Mesenchymal stem cell (in vitro differentiated cells and primary cell): ENCODE data around the gene HPD.
A peak's percentile ranks its signal among the peaks of the same experiment; 100 is the strongest.

Experiments used
- DNase-seq: peaks from one replicate; pipeline ENCODE4 v3.0.0-alpha.2; 2013
- H2AFZ ChIP-seq: one replicate; pipeline ENCODE4 v1.6.1; 2013; ENCODE audit warnings: low read depth, mild to moderate bottlenecking, control low read depth, inconsistent platforms, low read length, moderate library complexity
- H2AK5ac ChIP-seq: 2 replicates; pipeline ENCODE4 v1.6.1; 2013; ENCODE audit warnings: low read length, moderate library complexity, mild to moderate bottlenecking, inconsistent platforms; ENCODE audit not compliant: severe bottlenecking
- H2BK120ac ChIP-seq: one replicate; pipeline ENCODE4 v1.6.1; 2013; ENCODE audit warnings: low read depth, mild to moderate bottlenecking, inconsistent platforms, low read length, moderate library complexity
- H2BK12ac ChIP-seq, 2 experiments: one replicate each; pipeline ENCODE4 v1.6.1; 2013; ENCODE audit warnings: inconsistent platforms in 2 of 2, low read length in 2 of 2, mild to moderate bottlenecking in 2 of 2, moderate library complexity in 2 of 2, control low read depth in 1 of 2
- H2BK15ac ChIP-seq: one replicate; pipeline ENCODE4 v1.6.1; 2013; ENCODE audit warnings: mild to moderate bottlenecking, low read depth, inconsistent platforms; ENCODE audit not compliant: poor library complexity, severe bottlenecking
- H2BK5ac ChIP-seq: 2 replicates; pipeline ENCODE4 v1.6.1; 2013; ENCODE audit warnings: low read depth, mild to moderate bottlenecking, low read length, control low read depth, inconsistent platforms; ENCODE audit not compliant: poor library complexity, severe bottlenecking
- H3K14ac ChIP-seq, 2 experiments: one replicate each; pipeline ENCODE4 v1.6.1; 2013; ENCODE audit warnings: inconsistent platforms in 2 of 2, low read length in 2 of 2, control low read depth in 1 of 2, mild to moderate bottlenecking in 1 of 2, moderate library complexity in 1 of 2
- H3K18ac ChIP-seq, 2 experiments: one replicate each; pipeline ENCODE4 v1.6.1; 2013; ENCODE audit warnings: inconsistent platforms in 2 of 2, low read length in 2 of 2, control low read depth in 1 of 2, low read depth in 1 of 2, mild to moderate bottlenecking in 1 of 2
- H3K23ac ChIP-seq, 2 experiments: one replicate each; pipeline ENCODE4 v1.6.1; 2013; ENCODE audit warnings: inconsistent platforms in 2 of 2, low read length in 2 of 2, mild to moderate bottlenecking in 2 of 2, moderate library complexity in 2 of 2, control low read depth in 1 of 2
- H3K27ac ChIP-seq: 2 replicates; pipeline ENCODE4 v1.5.1; 2013; ENCODE audit warnings: mild to moderate bottlenecking, moderate library complexity, low read length, control low read depth, inconsistent platforms; ENCODE audit not compliant: poor library complexity, severe bottlenecking
- H3K27me3 ChIP-seq, 2 experiments: 2 replicates each; pipeline versions ENCODE4 v1.6.1 to v1.7.0; 2013; ENCODE audit warnings: low read length in 2 of 2, mild to moderate bottlenecking in 2 of 2, moderate library complexity in 2 of 2, control low read depth in 1 of 2, inconsistent platforms in 1 of 2; ENCODE audit not compliant: control insufficient read depth in 1 of 2, insufficient read depth in 1 of 2
- H3K36me3 ChIP-seq, 2 experiments: 2 replicates each; pipeline versions ENCODE4 v1.6.1 to v1.7.0; 2013; ENCODE audit warnings: low read length in 2 of 2, control low read depth in 1 of 2, inconsistent platforms in 1 of 2, low read depth in 1 of 2, mild to moderate bottlenecking in 1 of 2; ENCODE audit not compliant: insufficient read depth in 2 of 2, control insufficient read depth in 1 of 2
- H3K4ac ChIP-seq, 2 experiments: one replicate each; pipeline ENCODE4 v1.6.1; 2013; ENCODE audit warnings: inconsistent platforms in 2 of 2, low read length in 2 of 2, mild to moderate bottlenecking in 2 of 2, moderate library complexity in 2 of 2, control low read depth in 1 of 2, low read depth in 1 of 2
- H3K4me1 ChIP-seq: 2 replicates; pipeline ENCODE4 v1.6.1; 2013; ENCODE audit warnings: low read depth, low read length, control low read depth; ENCODE audit not compliant: control insufficient read depth, insufficient read depth
- H3K4me2 ChIP-seq: 2 replicates; pipeline ENCODE4 v1.6.1; 2013; ENCODE audit warnings: low read length, mild to moderate bottlenecking, inconsistent platforms; ENCODE audit not compliant: poor library complexity, severe bottlenecking
- H3K4me3 ChIP-seq, 2 experiments: 2 replicates each; pipeline versions ENCODE4 v1.5.1 to v1.7.0; 2013; ENCODE audit warnings: low read length in 2 of 2, mild to moderate bottlenecking in 2 of 2, control low read depth in 1 of 2, low read depth in 1 of 2; ENCODE audit not compliant: insufficient read depth in 1 of 2
- H3K79me1 ChIP-seq: replicated peaks from 2 replicates; pipeline ENCODE4 v1.6.1; 2013; ENCODE audit warnings: mild to moderate bottlenecking, control low read depth, low read length, inconsistent platforms; ENCODE audit not compliant: poor library complexity, severe bottlenecking
- H3K9ac ChIP-seq: 2 replicates; pipeline ENCODE4 v1.7.0; 2013; ENCODE audit warnings: mild to moderate bottlenecking, low read length, moderate library complexity
- H3K9me3 ChIP-seq: 2 replicates; pipeline ENCODE4 v1.7.0; 2013; ENCODE audit warnings: mild to moderate bottlenecking, low read length; ENCODE audit not compliant: control insufficient read depth
- H4K8ac ChIP-seq: one replicate; pipeline ENCODE4 v1.6.1; 2013; ENCODE audit warnings: inconsistent platforms, mild to moderate bottlenecking, low read length, moderate library complexity
- H4K91ac ChIP-seq: one replicate; pipeline ENCODE4 v1.6.1; 2013; ENCODE audit warnings: mild to moderate bottlenecking, low read length, inconsistent platforms
- WGBS: methylation state at CpG from one replicate; pipeline ENCODE4 v1.1.7; 2013; ENCODE audit warnings: mixed read lengths; 5-methylcytosine and 5-hydroxymethylcytosine counted together

Gene HPD

DNA sequence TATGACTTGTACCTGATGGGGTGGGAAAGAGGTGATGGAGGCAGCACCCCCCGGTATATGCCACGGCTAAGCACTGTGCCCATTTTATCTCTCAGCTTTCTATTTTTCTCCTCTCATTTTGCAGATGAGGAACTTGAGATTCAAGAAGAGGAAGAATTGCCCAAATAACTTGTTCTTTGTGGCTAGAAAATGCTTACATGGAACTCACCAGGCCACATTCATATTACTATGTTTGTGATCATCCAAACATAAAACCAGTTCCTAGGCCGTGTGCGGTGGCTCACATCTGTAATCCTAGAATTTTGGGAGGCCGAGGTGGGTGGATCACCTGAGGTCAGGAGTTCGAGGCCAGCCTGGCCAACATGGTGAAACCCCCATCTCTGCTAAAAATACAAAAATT is 15.4 kb upstream of the HPD start:
- Histone ChIP-seq H3K79me1 (no peaks in the 10 kb centered on the region), H3K27me3 (no peaks in the 10 kb centered on the region)

DNA sequence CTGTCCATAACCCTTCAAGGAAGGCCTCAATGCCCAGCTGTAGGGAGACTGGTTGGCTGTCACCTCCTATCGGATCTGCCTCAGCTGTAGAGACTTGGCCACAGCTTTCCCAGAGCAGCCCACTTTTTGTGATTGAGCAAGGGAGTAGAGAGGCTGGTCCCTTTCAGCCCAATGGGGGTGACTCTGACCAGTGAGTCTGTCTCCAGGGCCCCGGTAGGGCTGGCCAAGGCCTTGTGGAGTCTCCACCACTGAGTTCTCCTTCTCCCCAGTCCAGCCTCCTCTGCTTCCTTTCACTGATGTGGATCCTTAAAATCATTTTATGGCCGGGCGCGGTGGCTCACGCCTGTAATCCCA is 14.5 kb upstream of the HPD start:
- WGBS: 96% methylated on average over 6 of the region's 6 CpGs

More for the DNA sequence above, 15.4 kb upstream of the HPD start:
- H2AFZ ChIP-seq: no peak overlapping the region
- H3K27ac ChIP-seq: no peak overlapping the region
- H2BK12ac ChIP-seq: no peak overlapping the region
- no peak overlapping the region for H2BK120ac ChIP-seq
- H2BK15ac ChIP-seq: no peak overlapping the region
- H4K8ac ChIP-seq: no peak overlapping the region
- no peaks in the 10 kb centered on the region for H3K9me3 ChIP-seq
- H2BK5ac ChIP-seq: no peak overlapping the region
- H3K18ac ChIP-seq: no peak overlapping the region
- H3K4me3 ChIP-seq: no peak overlapping the region
- H2AK5ac ChIP-seq: no peak overlapping the region
- no peak for DNase-seq
- H3K23ac ChIP-seq: no peak overlapping the region
- no peak overlapping the region for H3K9ac ChIP-seq
- 100% methylated on average over 4 of the region's 6 CpGs for WGBS
- peaks cover 2% of the 10 kb centered on the region for H3K4me1 ChIP-seq
- no peaks in the 10 kb centered on the region for H3K36me3 ChIP-seq
- peak overlapping the region; percentile 35 for H4K91ac ChIP-seq
- H3K4ac ChIP-seq: no peak overlapping the region
- no peak overlapping the region for H3K14ac ChIP-seq
- H3K4me2 ChIP-seq: no peak overlapping the region

DNA sequence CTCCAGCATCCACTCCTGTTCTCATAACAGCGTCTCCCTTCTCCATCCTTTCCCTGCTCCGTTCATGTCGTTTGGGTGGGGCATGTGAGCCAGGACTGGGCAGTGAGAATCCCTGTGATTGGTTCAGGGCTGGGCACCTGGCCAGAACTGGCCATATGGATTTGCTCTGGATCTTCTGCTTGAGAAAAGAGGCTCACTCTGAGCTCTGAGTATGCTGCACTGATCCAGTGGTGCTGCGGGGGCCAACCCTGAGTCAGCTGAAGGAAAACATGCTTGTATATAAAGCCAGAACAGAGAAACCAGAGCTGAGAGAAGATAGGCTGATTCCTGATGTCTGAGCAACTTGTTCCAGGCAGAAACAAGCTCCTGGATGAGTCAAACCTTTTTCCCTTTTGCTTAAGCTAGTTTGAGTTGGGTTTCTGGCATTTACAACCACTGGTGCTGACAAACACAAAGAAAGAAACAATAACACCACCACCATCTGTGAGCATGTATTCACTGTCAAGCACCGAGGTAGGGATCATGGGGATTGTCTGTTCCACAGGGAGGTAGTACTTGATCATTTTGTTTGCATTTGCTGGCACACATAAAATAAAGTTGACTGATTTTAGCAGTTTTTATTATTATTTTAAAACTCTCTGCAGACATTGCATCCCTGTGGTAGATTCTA is 14.0 kb upstream of the HPD start:
- no peak overlapping the region for H3K23ac ChIP-seq
- no peak overlapping the region for H2BK15ac ChIP-seq
- H2AFZ ChIP-seq: no peak overlapping the region
- no peaks in the 10 kb centered on the region for H3K9me3 ChIP-seq
- H3K18ac ChIP-seq: peak overlapping the region; percentile 55 to 81
- H2BK5ac ChIP-seq: no peak overlapping the region
- H2BK120ac ChIP-seq: no peak overlapping the region
- WGBS: 26% methylated on average over 4 of the region's 5 CpGs
- no peak overlapping the region for H3K14ac ChIP-seq
- H3K4me3 ChIP-seq: peak overlapping the region in 1 of 2 experiments; percentile 4
- H3K4ac ChIP-seq: no peak overlapping the region
- no peaks in the 10 kb centered on the region for H3K27me3 ChIP-seq
- H3K4me2 ChIP-seq: no peak overlapping the region
- no peaks in the 10 kb centered on the region for H3K79me1 ChIP-seq
- DNase-seq: peak; percentile 97
- no peaks in the 10 kb centered on the region for H3K36me3 ChIP-seq
- peak overlapping the region; percentile 47 for H3K9ac ChIP-seq
- H2BK12ac ChIP-seq: no peak overlapping the region
- H4K8ac ChIP-seq: no peak overlapping the region
- H4K91ac ChIP-seq: no peak overlapping the region
- H2AK5ac ChIP-seq: no peak overlapping the region
- H3K27ac ChIP-seq: no peak overlapping the region
- H3K4me1 ChIP-seq: peaks cover 2% of the 10 kb centered on the region

More for the DNA sequence above, 14.5 kb upstream of the HPD start:
- Histone ChIP-seq H3K9me3 (no peaks in the 10 kb centered on the region), H3K18ac (peak overlapping the region; percentile 55 to 81), H2BK5ac (no peak overlapping the region), H3K14ac (no peak overlapping the region), H3K27ac (no peak overlapping the region), H2AFZ (no peak overlapping the region), H2BK15ac (peak overlapping the region; percentile 73), H2BK120ac (no peak overlapping the region), H3K9ac (peak overlapping the region; percentile 39), H2AK5ac (no peak overlapping the region), H4K8ac (peak overlapping the region; percentile 45), H3K4me2 (no peak overlapping the region), H3K79me1 (no peaks in the 10 kb centered on the region), H2BK12ac (no peak overlapping the region), H3K23ac (no peak overlapping the region), H4K91ac (no peak overlapping the region), H3K4me3 (no peak overlapping the region), H3K4me1 (peaks cover 2% of the 10 kb centered on the region), H3K36me3 (no peaks in the 10 kb centered on the region), H3K4ac (peak overlapping the region in 1 of 2 experiments; percentile 69), H3K27me3 (no peaks in the 10 kb centered on the region)
- no peak for DNase-seq

DNA sequence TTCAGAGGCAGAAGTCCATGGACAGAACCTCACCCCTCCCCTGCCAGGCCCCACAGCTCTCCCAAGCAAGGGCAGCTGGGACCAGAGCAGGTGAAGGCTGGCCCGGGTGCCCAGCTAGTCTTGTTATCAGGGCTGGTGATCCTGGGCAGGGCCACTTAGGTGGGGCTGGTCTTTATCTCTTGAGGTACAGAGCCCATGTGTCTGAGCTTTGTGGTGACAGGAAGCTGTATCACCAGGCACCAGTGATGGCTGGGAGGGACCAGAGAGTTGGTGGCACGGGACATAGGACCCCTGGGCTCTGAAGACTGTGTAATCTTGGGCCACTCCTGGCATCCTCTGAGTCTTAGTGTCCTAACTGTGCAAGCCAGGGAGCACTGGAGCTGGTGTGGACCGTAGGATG is 12.8 kb upstream of the HPD start:
- Histone ChIP-seq H3K4me3 (no peak overlapping the region), H3K79me1 (no peaks in the 10 kb centered on the region), H3K4me1 (peaks cover 2% of the 10 kb centered on the region), H3K4me2 (no peak overlapping the region), H3K4ac (no peak overlapping the region), H4K8ac (no peak overlapping the region), H2AK5ac (no peak overlapping the region), H3K18ac (peak overlapping the region in 1 of 2 experiments; percentile 18), H3K9me3 (no peaks in the 10 kb centered on the region), H2AFZ (no peak overlapping the region), H2BK15ac (no peak overlapping the region), H3K36me3 (no peaks in the 10 kb centered on the region), H3K9ac (no peak overlapping the region), H3K27me3 (no peaks in the 10 kb centered on the region), H3K23ac (no peak overlapping the region), H3K27ac (no peak overlapping the region), H2BK120ac (no peak overlapping the region), H3K14ac (no peak overlapping the region), H4K91ac (no peak overlapping the region), H2BK12ac (peak overlapping the region in 1 of 2 experiments; percentile 68), H2BK5ac (no peak overlapping the region)
- DNase-seq: no peak
- 89% methylated on average over 3 of the region's 3 CpGs for WGBS
